ENCODE measurements around the gene PTDSS2. TPM values are rescaled to one million over a fixed set of nuclear protein-coding genes. Genes with fewer than 3 reads are reported as not detected.

PTDSS2 gene
- total and polyA plus RNA-seq, 2 experiments from 2014 or later = 22.7 to 145 TPM

GRCh38 chr11:474914-475506 is 24.9 kb downstream of the PTDSS2 start (continued):
- TF ChIP-seq ZNF462 (CRISPR knock-in tag; IDR thresholded peaks at IDR 0.05) (no peak), ETS1 (IDR thresholded peaks at IDR 0.05) (no peak)

- Histone ChIP-seq H3K27ac (ENCODE audit: low read depth) (no peak overlapping the region), H3F3A (replicated peaks; ENCODE audit: low read depth) (peaks cover 8% of the 10 kb centered on the region), H2AFZ (no peak overlapping the region), H4K20me1 (replicated peaks; ENCODE audit: insufficient read depth) (no peaks in the 10 kb centered on the region; the same call in 1 of the 2 replicates), H3K4me1 (ENCODE audit: insufficient read depth) (no peaks in the 10 kb centered on the region), H3K79me2 (replicated peaks; ENCODE audit: insufficient read depth) (peaks cover 28% of the 10 kb centered on the region), H3K36me3 (ENCODE audit: insufficient read depth) (no peaks in the 10 kb centered on the region), H3K4me3 (no peak overlapping the region), H3K9me2 (ENCODE audit: insufficient read depth) (no peaks in the 10 kb centered on the region), H3K4me2 (no peak overlapping the region), H3K27me3 (ENCODE audit: insufficient read depth) (no peaks in the 10 kb centered on the region)
- Mint-ChIP-seq H3K27ac (0 out of 2 replicates have a peak overlapping the region, but pooled peaks have one; percentile 40), H3K9me3 (no peaks in the 10 kb centered on the region), H3K36me3 (ENCODE audit: low read depth) (peaks cover under 1% of the 10 kb centered on the region; the same call in 2 of the 3 replicates), H3K4me1 (peaks cover 3% of the 10 kb centered on the region), H3K4me3 (no peak overlapping the region), H3K27me3 (ENCODE audit: insufficient read depth, low read depth, poor library complexity) (peaks cover 6% of the 10 kb centered on the region)
- no peak for DNase-seq (ENCODE audit: low spot score)
- no peak for ATAC-seq
- TF ChIP-seq CREB1 (CRISPR knock-in tag; IDR thresholded peaks at IDR 0.05; ENCODE audit: low read depth) (no peak), STAT1 (IDR thresholded peaks at IDR 0.05; ENCODE audit: unreplicated experiment) (no peak), ZNF114 (CRISPR knock-in tag; IDR thresholded peaks at IDR 0.05) (no peak), ETS1 (IDR thresholded peaks at IDR 0.05) (no peak), POLR2AphosphoS5 (IDR thresholded peaks at IDR 0.05; ENCODE audit: low read depth) (no peak), ZNF462 (CRISPR knock-in tag; IDR thresholded peaks at IDR 0.05) (no peak)
Observed at GRCh38 chr11:475941-476340, 25.9 kb downstream of the PTDSS2 start.

All from GM23338 (cell line).